Panc1 (cell line): ENCODE data around the gene LINGO3. TPM values are rescaled to one million over a fixed set of nuclear protein-coding genes. Genes with fewer than 3 reads are reported as not detected.

Experiments
- ATAC-seq: fragments of 200-7000 bp; cut with Tn5 transposase; 2 replicates; pipeline ENCODE4 v1.9.1; 2020; ENCODE audit warnings: mild to moderate bottlenecking, moderate library complexity
- BruUV-seq: library from RNA; stranded (reverse); fragments of 400-500 nt; replicated peaks from 2 replicates; lab custom pipeline; 2021; lab: Mats Ljungman, UMichigan
- CTCF ChIA-PET: fragments of 300-600 bp; sonication (Branson Sonifier 250); formaldehyde crosslinking; loops from one replicate; lab custom pipeline; 2022; ENCODE audit warnings: antibody characterized with exemption; lab: Charles Lee
- POLR2A ChIA-PET: fragments of 300-600 bp; sonication (Branson Sonifier 250); formaldehyde crosslinking; loops from one replicate; lab custom pipeline; 2022; ENCODE audit warnings: antibody characterized with exemption; lab: Charles Lee
- DNase-seq: peaks from one replicate; pipeline ENCODE4 v3.0.0-alpha.2; 2010; ENCODE audit warnings: low read depth, low spot score
- H3K27ac ChIP-seq: 2 replicates; pipeline ENCODE4 v1.5.1; 2011; ENCODE audit warnings: mild to moderate bottlenecking, low read length, inconsistent platforms
- H3K27me3 ChIP-seq: fragments of 200-500 bp; sonication (Bioruptor generic); 2 replicates; pipeline ENCODE4 v1.6.0; 2014; ENCODE audit warnings: low read length, inconsistent platforms; ENCODE audit not compliant: control insufficient read depth, insufficient read depth
- H3K36me3 ChIP-seq: fragments of 200-500 bp; sonication (Bioruptor generic); 2 replicates; pipeline ENCODE4 v1.5.1; 2014; ENCODE audit warnings: inconsistent platforms, mild to moderate bottlenecking, low read length, moderate library complexity; ENCODE audit not compliant: control insufficient read depth, insufficient read depth
- H3K4me1 ChIP-seq: 2 replicates; pipeline ENCODE4 v1.5.1; 2011; ENCODE audit warnings: inconsistent platforms, mild to moderate bottlenecking, low read length, moderate library complexity; ENCODE audit not compliant: control insufficient read depth, insufficient read depth
- H3K4me3 ChIP-seq, 2 experiments: 2 replicates each; pipeline ENCODE4 v1.5.1; 2011 to 2012; ENCODE audit warnings: low read depth in 2 of 2, low read length in 2 of 2, mild to moderate bottlenecking in 2 of 2, inconsistent platforms in 1 of 2, moderate library complexity in 1 of 2
- H3K9me3 ChIP-seq: fragments of 200-500 bp; sonication (Bioruptor generic); 2 replicates; pipeline ENCODE4 v1.5.1; 2014; ENCODE audit warnings: low read depth, mild to moderate bottlenecking, inconsistent platforms, low read length, moderate library complexity; ENCODE audit not compliant: control insufficient read depth, insufficient read depth
- POLR2AphosphoS5 ChIP-seq: IDR thresholded peaks from 2 replicates; pipeline ENCODE4 v1.6.1; 2012; ENCODE audit warnings: mild to moderate bottlenecking, low read depth, low read length, moderate library complexity
- SIN3A ChIP-seq: IDR thresholded peaks from 2 replicates; pipeline ENCODE4 v1.6.1; 2012; ENCODE audit warnings: low read depth, mild to moderate bottlenecking, low read length, moderate library complexity, borderline replicate concordance; ENCODE audit not compliant: insufficient read depth
- TCF7L2 ChIP-seq: IDR thresholded peaks from 2 replicates; pipeline ENCODE4 v1.6.1; 2011; ENCODE audit warnings: mild to moderate bottlenecking, low read depth, low read length, inconsistent platforms
- in situ Hi-C: cut with HindIII; loops from 2 replicates; pipeline ENCODE4 v1.10.0; 2016; ENCODE audit warnings: low sequenced_read_pairs, low pct_unique_long_range_greater_than_20kb
- intact Hi-C: fragments of 100-400 bp; cut with micrococcal nuclease; formaldehyde crosslinking; loops from one replicate; pipeline ENCODE4 v1.10.0; 2022; ENCODE audit not compliant: unreplicated experiment
- total RNA-seq: library from RNA; stranded (reverse); gene quantifications from one replicate; pipeline ENCODE4 v1.2.1, GENCODE V29; 2021; ENCODE audit not compliant: unreplicated experiment
- TF ChIP-seq, protein P1 (sequence below): fragments of 450-650 bp; IDR thresholded peaks from 2 replicates; pipeline ENCODE4 v1.5.1; 2017; ENCODE audit warnings: mild to moderate bottlenecking
- TF ChIP-seq, protein P2 (sequence below), 2 experiments: IDR thresholded peaks; 2 replicates each; pipeline ENCODE4 v1.6.1; 2011 to 2012; ENCODE audit warnings: low read depth in 2 of 2, control low read depth in 1 of 2, low read length in 1 of 2, mild to moderate bottlenecking in 1 of 2, moderate library complexity in 1 of 2; ENCODE audit not compliant: insufficient read depth in 1 of 2

The LINGO3 gene
- total RNA-seq, 1 experiment from 2014 or later, result 0.13 TPM

DNA sequence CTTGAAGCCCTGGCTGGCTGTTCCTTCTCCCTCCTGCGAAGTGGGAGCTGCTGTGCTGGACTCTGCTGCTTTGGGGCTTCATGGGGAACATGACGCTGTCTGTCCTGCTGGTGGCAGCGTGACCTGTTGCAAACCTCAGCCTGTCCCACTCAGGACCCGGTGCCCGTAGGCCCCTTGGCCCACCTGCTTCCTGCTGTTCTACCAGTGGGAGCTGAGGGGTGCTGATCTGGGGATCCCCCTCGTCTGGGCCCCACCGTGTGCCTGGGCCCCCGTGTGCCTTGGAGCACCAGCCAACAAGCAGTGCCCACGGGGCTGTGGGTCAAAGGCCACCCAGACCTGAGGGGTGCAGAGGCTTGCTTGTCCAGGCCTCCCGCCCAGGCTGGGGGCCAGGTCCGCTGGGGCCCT, 25.9 kb upstream of the LINGO3 start:
- ATAC-seq, result no peak
- intact Hi-C loops, result no loop called here

DNA sequence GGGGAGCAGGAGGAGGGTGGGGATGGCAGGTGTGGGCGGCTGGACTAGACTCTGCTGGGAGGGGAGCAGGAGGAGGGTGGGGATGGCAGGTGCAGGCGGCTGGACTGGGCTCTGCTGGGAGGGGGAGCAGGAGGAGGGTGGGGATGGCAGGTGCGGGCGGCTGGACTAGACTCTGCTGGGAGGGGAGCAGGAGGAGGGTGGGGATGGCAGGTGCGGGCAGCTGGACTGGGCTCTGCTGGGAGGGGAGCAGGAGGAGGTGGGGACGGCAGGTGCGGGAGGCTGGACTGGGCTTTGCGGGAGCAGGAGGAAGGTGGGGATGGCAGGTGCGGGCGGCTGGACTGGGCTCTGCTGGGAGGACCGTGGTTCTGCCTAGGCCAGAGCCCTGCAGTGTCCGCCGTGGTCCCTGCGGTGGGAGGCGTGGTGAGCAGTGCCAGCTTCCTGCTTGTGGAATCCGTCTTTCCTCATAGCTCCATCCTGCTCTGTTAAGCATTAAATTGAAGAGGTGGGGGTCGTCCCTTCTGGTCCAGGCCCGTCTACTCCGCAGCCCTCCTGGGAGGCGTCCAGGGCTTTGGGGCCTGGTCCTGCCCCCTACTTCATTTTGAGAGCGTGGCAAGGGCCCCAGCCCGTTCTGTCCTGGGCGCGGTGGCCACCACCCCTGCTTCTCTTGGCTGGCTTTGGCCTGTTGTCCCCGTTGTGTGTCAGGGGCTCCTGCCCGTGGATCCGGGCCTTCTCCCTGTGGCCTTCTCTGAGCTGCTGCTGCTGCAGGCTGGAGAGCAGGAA, 25.3 kb upstream of the LINGO3 start:
- in situ Hi-C loops, result no loop called here
- CTCF ChIA-PET, result no interaction called here
- intact Hi-C loops, result no loop called here

More for the DNA sequence above, 25.9 kb upstream of the LINGO3 start:
- TF ChIP-seq TCF7L2, result no peak
- TF ChIP-seq, protein P1, sequence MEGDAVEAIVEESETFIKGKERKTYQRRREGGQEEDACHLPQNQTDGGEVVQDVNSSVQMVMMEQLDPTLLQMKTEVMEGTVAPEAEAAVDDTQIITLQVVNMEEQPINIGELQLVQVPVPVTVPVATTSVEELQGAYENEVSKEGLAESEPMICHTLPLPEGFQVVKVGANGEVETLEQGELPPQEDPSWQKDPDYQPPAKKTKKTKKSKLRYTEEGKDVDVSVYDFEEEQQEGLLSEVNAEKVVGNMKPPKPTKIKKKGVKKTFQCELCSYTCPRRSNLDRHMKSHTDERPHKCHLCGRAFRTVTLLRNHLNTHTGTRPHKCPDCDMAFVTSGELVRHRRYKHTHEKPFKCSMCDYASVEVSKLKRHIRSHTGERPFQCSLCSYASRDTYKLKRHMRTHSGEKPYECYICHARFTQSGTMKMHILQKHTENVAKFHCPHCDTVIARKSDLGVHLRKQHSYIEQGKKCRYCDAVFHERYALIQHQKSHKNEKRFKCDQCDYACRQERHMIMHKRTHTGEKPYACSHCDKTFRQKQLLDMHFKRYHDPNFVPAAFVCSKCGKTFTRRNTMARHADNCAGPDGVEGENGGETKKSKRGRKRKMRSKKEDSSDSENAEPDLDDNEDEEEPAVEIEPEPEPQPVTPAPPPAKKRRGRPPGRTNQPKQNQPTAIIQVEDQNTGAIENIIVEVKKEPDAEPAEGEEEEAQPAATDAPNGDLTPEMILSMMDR, result no peak; the same call in 1 of the 2 replicates
- TF ChIP-seq POLR2AphosphoS5, result no peak
- no peak for TF ChIP-seq SIN3A
- TF ChIP-seq, protein P2, sequence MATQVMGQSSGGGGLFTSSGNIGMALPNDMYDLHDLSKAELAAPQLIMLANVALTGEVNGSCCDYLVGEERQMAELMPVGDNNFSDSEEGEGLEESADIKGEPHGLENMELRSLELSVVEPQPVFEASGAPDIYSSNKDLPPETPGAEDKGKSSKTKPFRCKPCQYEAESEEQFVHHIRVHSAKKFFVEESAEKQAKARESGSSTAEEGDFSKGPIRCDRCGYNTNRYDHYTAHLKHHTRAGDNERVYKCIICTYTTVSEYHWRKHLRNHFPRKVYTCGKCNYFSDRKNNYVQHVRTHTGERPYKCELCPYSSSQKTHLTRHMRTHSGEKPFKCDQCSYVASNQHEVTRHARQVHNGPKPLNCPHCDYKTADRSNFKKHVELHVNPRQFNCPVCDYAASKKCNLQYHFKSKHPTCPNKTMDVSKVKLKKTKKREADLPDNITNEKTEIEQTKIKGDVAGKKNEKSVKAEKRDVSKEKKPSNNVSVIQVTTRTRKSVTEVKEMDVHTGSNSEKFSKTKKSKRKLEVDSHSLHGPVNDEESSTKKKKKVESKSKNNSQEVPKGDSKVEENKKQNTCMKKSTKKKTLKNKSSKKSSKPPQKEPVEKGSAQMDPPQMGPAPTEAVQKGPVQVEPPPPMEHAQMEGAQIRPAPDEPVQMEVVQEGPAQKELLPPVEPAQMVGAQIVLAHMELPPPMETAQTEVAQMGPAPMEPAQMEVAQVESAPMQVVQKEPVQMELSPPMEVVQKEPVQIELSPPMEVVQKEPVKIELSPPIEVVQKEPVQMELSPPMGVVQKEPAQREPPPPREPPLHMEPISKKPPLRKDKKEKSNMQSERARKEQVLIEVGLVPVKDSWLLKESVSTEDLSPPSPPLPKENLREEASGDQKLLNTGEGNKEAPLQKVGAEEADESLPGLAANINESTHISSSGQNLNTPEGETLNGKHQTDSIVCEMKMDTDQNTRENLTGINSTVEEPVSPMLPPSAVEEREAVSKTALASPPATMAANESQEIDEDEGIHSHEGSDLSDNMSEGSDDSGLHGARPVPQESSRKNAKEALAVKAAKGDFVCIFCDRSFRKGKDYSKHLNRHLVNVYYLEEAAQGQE (IDR thresholded peaks at IDR 0.05; ENCODE audit: insufficient read depth in 1 of 2, low read depth in 2 of 2, low read length in 1 of 2), result no peak
- ChIA-PET POLR2A (no interaction called here), CTCF (no interaction called here)
- Histone ChIP-seq H3K4me3 (no peak overlapping the region), H3K27me3 (no peaks in the 10 kb centered on the region), H3K9me3 (no peaks in the 10 kb centered on the region), H3K36me3 (peaks cover 3% of the 10 kb centered on the region; the same call in 1 of the 2 replicates), H3K27ac (no peak overlapping the region), H3K4me1 (peaks cover 11% of the 10 kb centered on the region)
- BruUV-seq, result no TSS peak
- in situ Hi-C loops, result no loop called here
- DNase-seq, result no peak

More for the DNA sequence above, 25.3 kb upstream of the LINGO3 start:
- POLR2A ChIA-PET, result no interaction called here
- H3K9me3 ChIP-seq, result no peaks in the 10 kb centered on the region
- H3K36me3 ChIP-seq, result peaks cover 3% of the 10 kb centered on the region; the same call in 1 of the 2 replicates
- TF ChIP-seq, protein P2 (IDR thresholded peaks at IDR 0.05; ENCODE audit: insufficient read depth in 1 of 2, low read depth in 2 of 2, low read length in 1 of 2), result no peak
- TF ChIP-seq, protein P1, result no peak
- TF ChIP-seq SIN3A, result no peak
- H3K4me3 ChIP-seq, result no peak overlapping the region
- ATAC-seq, result no peak
- no TSS peak for BruUV-seq
- DNase-seq, result no peak
- H3K27ac ChIP-seq, result no peak overlapping the region
- peaks cover 11% of the 10 kb centered on the region for H3K4me1 ChIP-seq
- no peaks in the 10 kb centered on the region for H3K27me3 ChIP-seq
